Neural progenitor cell (in vitro differentiated cells): Measurements from ENCODE around the gene PHLDA2. TPM values are rescaled to one million over a fixed set of nuclear protein-coding genes. Genes with fewer than 3 reads are reported as not detected.

Experiments
- DNase-seq: peaks from one replicate; pipeline ENCODE4 v3.0.0-alpha.2; 2016; ENCODE audit warnings: low spot score
- H2AFZ ChIP-seq: fragments of 200-600 bp; sonication (generic); replicated peaks from 2 replicates; pipeline ENCODE4 v1.6.1; 2016; ENCODE audit warnings: antibody characterized with exemption
- H3F3A ChIP-seq: fragments of 200-600 bp; sonication (generic); 2 replicates; pipeline ENCODE4 v1.6.1; 2016; ENCODE audit warnings: antibody characterized with exemption, low read depth
- H3K27ac ChIP-seq: fragments of 200-600 bp; sonication (generic); 2 replicates; pipeline ENCODE4 v1.5.1; 2016; ENCODE audit warnings: mild to moderate bottlenecking
- H3K27me3 ChIP-seq: fragments of 200-600 bp; sonication (generic); 2 replicates; pipeline ENCODE4 v1.6.1; 2016; ENCODE audit warnings: mild to moderate bottlenecking, moderate library complexity
- H3K36me3 ChIP-seq: fragments of 200-600 bp; sonication (generic); 2 replicates; pipeline ENCODE4 v1.5.1; 2016
- H3K4me1 ChIP-seq: fragments of 200-600 bp; sonication (generic); 2 replicates; pipeline ENCODE4 v1.6.1; 2016; ENCODE audit warnings: mixed run types
- H3K4me2 ChIP-seq: fragments of 200-600 bp; sonication (generic); 2 replicates; pipeline ENCODE4 v1.6.1; 2016
- H3K4me3 ChIP-seq: fragments of 200-600 bp; sonication (generic); 2 replicates; pipeline ENCODE4 v1.5.1; 2016
- H3K79me2 ChIP-seq: fragments of 200-600 bp; sonication (generic); 2 replicates; pipeline ENCODE4 v1.6.1; 2016; ENCODE audit warnings: low read depth
- H3K9ac ChIP-seq: fragments of 200-600 bp; sonication (generic); 2 replicates; pipeline ENCODE4 v1.6.1; 2016
- H3K9me3 ChIP-seq: fragments of 200-600 bp; sonication (generic); 2 replicates; pipeline ENCODE4 v1.5.1; 2016; ENCODE audit warnings: low read depth
- H4K20me1 ChIP-seq: fragments of 200-600 bp; sonication (generic); 2 replicates; pipeline ENCODE4 v1.6.1; 2016; ENCODE audit warnings: low read depth
- H3K27ac Mint-ChIP-seq: 3 replicates; pipeline ENCODE4 v1.8.0; 2021; ENCODE audit warnings: mixed read lengths
- H3K27me3 Mint-ChIP-seq: 2 replicates; pipeline ENCODE4 v1.8.0; 2022; ENCODE audit warnings: low read depth, mild to moderate bottlenecking, inconsistent platforms, moderate library complexity, mixed read lengths; ENCODE audit not compliant: insufficient read depth
- H3K36me3 Mint-ChIP-seq: 3 replicates; pipeline ENCODE4 v1.8.0; 2021; ENCODE audit warnings: mixed read lengths
- H3K4me1 Mint-ChIP-seq: 3 replicates; pipeline ENCODE4 v1.8.0; 2021; ENCODE audit warnings: mixed read lengths
- H3K4me3 Mint-ChIP-seq: 3 replicates; pipeline ENCODE4 v1.8.0; 2021; ENCODE audit warnings: mild to moderate bottlenecking, moderate library complexity, mixed read lengths
- H3K9me3 Mint-ChIP-seq: 3 replicates; pipeline ENCODE4 v1.8.0; 2020; ENCODE audit warnings: mixed read lengths
- EZH2 ChIP-seq: fragments of 200-600 bp; sonication (generic); IDR thresholded peaks from 2 replicates; pipeline ENCODE4 v1.6.1; 2017; ENCODE audit warnings: antibody characterized with exemption, mild to moderate bottlenecking, moderate library complexity
- EZH2phosphoT487 ChIP-seq: fragments of 200-600 bp; sonication (generic); IDR thresholded peaks from 2 replicates; pipeline ENCODE4 v1.6.1; 2017; ENCODE audit warnings: antibody characterized with exemption
- total RNA-seq: library from RNA; depleted of rRNA; stranded (reverse); fragments of >200 nt; gene quantifications from 2 replicates; pipeline ENCODE4 v1.2.3, GENCODE V29; 2015; ENCODE audit warnings: low replicate concordance
- TF ChIP-seq, protein P1 (sequence below): fragments of 200-600 bp; sonication (generic); IDR thresholded peaks from 2 replicates; pipeline ENCODE4 v1.5.1; 2017; ENCODE audit warnings: antibody characterized with exemption, mild to moderate bottlenecking

PHLDA2 gene
- total RNA-seq, 1 donor from 2014 or later: not detected

DNA sequence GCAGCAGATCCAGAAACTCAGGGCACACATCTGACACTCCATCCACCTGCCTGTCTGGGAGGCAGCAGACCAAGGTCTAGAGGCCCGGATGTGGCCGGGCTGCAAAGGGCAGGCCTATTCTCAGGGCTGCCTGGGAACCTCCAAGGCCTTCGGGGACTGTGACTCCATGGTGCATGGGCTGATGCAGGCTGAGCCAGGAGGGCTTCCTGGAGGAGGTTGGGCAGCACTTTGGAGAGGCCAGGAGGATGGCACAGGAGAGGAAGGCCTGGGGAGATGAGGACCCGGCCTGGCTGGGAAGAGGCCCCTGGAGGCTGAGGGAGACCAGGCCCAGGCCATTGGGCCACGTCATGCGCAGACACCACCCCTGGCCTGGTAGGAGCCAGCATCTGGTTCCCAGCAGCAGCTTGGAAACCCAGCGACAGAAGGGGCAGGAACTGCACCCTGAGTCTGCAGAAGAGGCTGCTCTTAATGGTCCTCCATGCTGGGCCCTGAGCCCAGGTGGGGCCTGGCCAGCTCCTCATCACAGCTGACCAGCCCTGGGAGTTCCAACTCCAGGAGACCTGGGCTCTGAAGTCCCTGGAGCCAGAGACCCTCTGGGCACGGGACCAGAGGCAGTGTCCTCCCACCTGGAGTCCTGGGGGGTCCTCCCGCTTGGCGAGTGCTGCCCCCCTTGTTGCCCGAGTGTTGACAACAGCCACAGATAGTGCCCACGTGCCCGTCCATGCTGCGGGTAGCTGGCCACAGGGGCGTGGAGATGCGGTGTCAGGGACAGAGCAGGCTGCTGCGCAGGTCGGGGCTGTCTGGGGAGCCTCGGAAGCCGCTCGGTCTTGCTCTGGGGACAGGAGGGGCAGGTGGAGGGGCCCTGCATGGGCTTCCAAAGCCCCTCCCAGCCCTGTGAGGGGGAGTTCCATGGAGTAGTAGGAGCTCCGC, 5.5 kb downstream of the PHLDA2 start:
- H3K27ac Mint-ChIP-seq: no peak overlapping the region
- no peak overlapping the region for H3K9ac ChIP-seq
- H3K27me3 Mint-ChIP-seq: peaks cover 16% of the 10 kb centered on the region
- no peaks in the 10 kb centered on the region for H3K36me3 Mint-ChIP-seq
- no peak overlapping the region for H3K4me3 ChIP-seq
- H3K4me3 Mint-ChIP-seq: no peak overlapping the region
- DNase-seq: no peak
- H3K27me3 ChIP-seq: peaks cover 25% of the 10 kb centered on the region
- TF ChIP-seq EZH2phosphoT487: no peak
- TF ChIP-seq, protein P1, sequence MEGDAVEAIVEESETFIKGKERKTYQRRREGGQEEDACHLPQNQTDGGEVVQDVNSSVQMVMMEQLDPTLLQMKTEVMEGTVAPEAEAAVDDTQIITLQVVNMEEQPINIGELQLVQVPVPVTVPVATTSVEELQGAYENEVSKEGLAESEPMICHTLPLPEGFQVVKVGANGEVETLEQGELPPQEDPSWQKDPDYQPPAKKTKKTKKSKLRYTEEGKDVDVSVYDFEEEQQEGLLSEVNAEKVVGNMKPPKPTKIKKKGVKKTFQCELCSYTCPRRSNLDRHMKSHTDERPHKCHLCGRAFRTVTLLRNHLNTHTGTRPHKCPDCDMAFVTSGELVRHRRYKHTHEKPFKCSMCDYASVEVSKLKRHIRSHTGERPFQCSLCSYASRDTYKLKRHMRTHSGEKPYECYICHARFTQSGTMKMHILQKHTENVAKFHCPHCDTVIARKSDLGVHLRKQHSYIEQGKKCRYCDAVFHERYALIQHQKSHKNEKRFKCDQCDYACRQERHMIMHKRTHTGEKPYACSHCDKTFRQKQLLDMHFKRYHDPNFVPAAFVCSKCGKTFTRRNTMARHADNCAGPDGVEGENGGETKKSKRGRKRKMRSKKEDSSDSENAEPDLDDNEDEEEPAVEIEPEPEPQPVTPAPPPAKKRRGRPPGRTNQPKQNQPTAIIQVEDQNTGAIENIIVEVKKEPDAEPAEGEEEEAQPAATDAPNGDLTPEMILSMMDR: no peak
- no peak for TF ChIP-seq EZH2
- peaks cover 9% of the 10 kb centered on the region for H4K20me1 ChIP-seq
- H3K9me3 ChIP-seq: no peaks in the 10 kb centered on the region
- H3K36me3 ChIP-seq: no peaks in the 10 kb centered on the region
- no peak overlapping the region for H2AFZ ChIP-seq
- H3K4me1 ChIP-seq: no peaks in the 10 kb centered on the region
- no peak overlapping the region for H3K27ac ChIP-seq
- H3F3A ChIP-seq: no peaks in the 10 kb centered on the region
- H3K4me2 ChIP-seq: no peak overlapping the region
- H3K4me1 Mint-ChIP-seq: peaks cover 5% of the 10 kb centered on the region
- peaks cover 3% of the 10 kb centered on the region for H3K9me3 Mint-ChIP-seq
- no peaks in the 10 kb centered on the region for H3K79me2 ChIP-seq

DNA sequence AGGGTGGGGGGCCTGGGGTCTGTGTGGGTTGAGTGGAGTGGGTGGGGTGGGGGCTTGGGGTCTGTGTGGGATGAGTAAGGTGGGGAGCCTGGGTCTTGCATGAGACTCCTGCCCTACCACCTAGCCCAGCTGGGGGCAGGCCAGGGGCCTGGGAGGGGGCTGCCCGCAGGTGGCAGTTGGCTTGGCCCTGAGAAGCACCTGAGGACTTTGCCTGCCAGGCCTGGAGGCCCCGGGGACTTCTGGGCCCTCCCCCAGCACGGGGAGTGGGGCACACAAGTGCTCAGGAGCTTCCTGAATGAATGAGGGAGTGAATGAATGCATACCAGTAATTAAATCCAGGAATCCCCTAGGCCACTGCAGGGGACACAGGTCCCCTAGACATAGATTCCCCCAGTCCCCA, 6.6 kb downstream of the PHLDA2 start:
- H3K36me3 ChIP-seq: no peaks in the 10 kb centered on the region
- no peak overlapping the region for H3K4me3 ChIP-seq
- Mint-ChIP-seq H3K4me1 (no peaks in the 10 kb centered on the region), H3K4me3 (no peak overlapping the region), H3K36me3 (no peaks in the 10 kb centered on the region), H3K27me3 (peaks cover 8% of the 10 kb centered on the region), H3K9me3 (peaks cover 3% of the 10 kb centered on the region), H3K27ac (no peak overlapping the region)
- H3K9ac ChIP-seq: no peak overlapping the region
- H3K9me3 ChIP-seq: no peaks in the 10 kb centered on the region
- H3K4me1 ChIP-seq: no peaks in the 10 kb centered on the region
- no peak overlapping the region for H3K27ac ChIP-seq
- no peaks in the 10 kb centered on the region for H3F3A ChIP-seq
- no peak for DNase-seq
- no peaks in the 10 kb centered on the region for H4K20me1 ChIP-seq
- H3K79me2 ChIP-seq: no peaks in the 10 kb centered on the region
- no peak overlapping the region for H2AFZ ChIP-seq
- no peak overlapping the region for H3K4me2 ChIP-seq
- H3K27me3 ChIP-seq: peaks cover 14% of the 10 kb centered on the region
- TF ChIP-seq EZH2 (no peak), EZH2phosphoT487 (no peak)
- TF ChIP-seq, protein P1: no peak

DNA sequence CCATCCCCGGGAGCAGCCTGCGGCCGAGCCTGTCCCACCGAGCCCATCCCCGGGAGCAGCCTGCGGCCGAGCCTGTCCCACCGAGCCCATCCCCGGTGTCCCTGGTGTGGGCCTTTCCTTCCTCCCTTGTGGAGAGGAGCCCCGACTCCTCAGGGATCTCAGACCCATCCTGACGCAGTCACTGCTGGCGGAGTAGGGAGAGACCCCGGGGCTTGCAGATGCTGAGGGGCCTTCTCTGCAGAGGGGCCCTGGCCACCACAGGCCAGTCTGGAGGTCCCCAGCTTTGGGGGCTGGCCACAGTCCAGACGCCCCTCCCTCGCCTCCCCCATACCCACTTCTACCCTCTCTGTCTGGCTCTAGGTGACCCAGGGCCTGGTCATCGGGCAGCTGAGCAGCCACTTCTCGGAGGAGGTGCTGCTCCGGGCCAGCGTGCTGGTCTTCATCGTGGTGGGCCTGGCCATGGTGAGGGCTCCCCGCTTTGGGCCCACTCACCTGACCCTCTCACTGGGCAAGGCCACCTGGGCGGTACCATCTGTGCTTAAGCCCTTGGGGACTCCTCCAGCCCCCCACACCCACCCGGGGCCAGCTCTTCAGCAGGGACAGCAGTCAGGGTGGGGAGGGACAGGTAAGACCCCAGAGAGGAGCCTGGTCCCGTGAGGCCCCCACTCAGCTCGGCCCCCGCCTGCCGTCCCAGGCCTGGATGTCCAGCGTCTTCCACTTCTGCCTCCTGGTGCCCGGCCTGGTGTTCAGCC, 7.3 kb downstream of the PHLDA2 start:
- Mint-ChIP-seq H3K4me3 (no peak overlapping the region), H3K4me1 (no peaks in the 10 kb centered on the region), H3K27me3 (peaks cover 2% of the 10 kb centered on the region), H3K27ac (no peak overlapping the region), H3K9me3 (no peaks in the 10 kb centered on the region), H3K36me3 (no peaks in the 10 kb centered on the region)
- no peak overlapping the region for H3K4me2 ChIP-seq
- H3K9ac ChIP-seq: no peak overlapping the region
- H3K4me3 ChIP-seq: no peak overlapping the region
- no peak overlapping the region for H3K27ac ChIP-seq
- H4K20me1 ChIP-seq: no peaks in the 10 kb centered on the region
- H3K4me1 ChIP-seq: no peaks in the 10 kb centered on the region
- H3K36me3 ChIP-seq: no peaks in the 10 kb centered on the region
- H3K79me2 ChIP-seq: no peaks in the 10 kb centered on the region
- H3F3A ChIP-seq: no peaks in the 10 kb centered on the region
- H2AFZ ChIP-seq: no peak overlapping the region
- peaks cover 7% of the 10 kb centered on the region for H3K27me3 ChIP-seq
- no peak for TF ChIP-seq EZH2phosphoT487
- TF ChIP-seq, protein P1: no peak
- TF ChIP-seq EZH2: no peak
- DNase-seq: no peak
- H3K9me3 ChIP-seq: no peaks in the 10 kb centered on the region
